NCI-H524 (cell line): ENCODE measurements around the gene EXD3.

Source experiments
- DNase-seq, 2 experiments: peaks; one replicate each; lab custom pipeline; 2025; lab: John Stamatoyannopoulos, UW

Gene EXD3

DNA sequence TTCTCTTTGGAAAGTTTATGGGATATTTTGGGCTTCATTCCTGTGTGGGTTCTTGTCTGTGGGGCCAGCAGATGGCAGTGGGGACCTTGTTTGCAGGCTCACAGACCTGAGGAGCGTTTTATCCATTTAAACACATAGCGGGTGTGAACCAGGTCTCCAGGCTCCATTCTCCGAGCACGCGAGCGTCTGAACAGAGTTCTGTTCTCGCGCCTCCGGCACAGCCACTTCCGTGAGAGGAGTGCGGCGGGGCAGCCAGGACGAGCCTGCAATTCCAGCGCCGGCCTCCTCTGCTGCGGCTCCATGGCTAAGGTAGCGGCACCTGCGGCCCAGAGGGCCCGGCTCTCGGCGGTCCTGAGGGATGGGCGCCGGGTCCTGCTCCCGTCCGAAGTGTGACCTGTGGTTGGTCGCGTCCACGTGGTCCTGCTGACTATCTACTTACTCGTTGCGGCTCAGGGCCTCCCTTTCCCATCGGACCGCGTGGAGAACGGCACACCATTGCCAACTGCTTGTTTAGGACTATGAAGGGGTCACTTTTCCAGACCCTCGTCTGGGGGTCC, 128.2 kb downstream of the EXD3 start:
- peak; percentile 34 to 68 for DNase-seq

DNA sequence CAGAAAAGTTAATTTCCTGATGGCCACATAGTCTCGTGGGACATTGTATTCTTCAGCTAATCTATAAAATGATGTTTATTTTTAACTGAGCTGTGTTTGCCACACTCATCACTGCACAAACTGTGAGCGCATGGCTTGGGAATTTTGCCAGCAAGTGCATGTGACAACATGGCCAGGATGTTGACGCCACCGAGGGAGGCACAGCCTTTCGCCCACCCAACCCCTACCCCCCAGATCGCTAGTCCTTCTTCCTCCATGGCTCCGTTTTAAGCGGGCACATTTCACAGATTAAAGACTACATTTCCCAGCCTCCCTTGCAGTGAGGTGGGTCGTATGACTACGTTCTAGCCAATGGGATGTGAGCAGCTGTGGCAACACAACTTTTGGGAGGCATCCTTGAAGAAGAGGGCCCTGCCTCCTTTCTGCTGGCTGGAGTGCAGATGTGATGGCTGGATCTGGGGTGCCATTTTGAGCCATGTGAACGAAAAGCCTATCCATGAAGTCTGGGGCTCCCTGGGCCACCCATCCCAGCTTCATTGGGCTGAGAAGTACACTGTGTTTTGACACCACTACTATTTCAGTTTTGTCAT, 128.8 kb downstream of the EXD3 start:
- DNase-seq: peak; percentile 50 to 62

DNA sequence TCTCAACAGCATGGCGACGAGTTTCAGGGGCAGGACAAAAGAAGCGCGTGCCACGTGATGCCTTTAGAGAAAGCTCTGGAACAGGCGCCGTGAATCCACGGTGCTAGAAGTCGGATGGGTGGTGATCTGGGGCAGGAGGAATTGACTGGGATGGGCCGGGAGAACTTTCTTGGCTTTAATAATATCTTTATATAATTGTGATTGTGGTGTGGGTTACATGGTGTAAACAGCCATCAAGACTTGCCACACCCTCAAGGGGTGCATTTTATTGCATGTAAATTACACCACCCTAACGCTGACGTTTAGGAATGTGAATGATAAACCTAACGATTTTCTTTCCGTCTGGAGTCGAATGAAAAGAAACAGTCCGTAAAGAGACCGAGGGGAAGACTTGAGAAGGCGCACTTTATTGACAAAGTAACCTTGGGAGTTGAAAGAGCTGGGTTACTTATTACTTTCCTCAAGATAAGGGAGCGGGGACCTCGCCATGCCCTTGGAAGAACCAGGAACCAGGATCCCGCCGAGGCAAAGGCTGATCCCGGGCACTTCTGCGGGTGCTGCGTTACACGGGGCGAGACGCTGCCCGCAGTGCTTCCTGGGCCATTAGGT, 129.4 kb downstream of the EXD3 start:
- DNase-seq: no peak

DNA sequence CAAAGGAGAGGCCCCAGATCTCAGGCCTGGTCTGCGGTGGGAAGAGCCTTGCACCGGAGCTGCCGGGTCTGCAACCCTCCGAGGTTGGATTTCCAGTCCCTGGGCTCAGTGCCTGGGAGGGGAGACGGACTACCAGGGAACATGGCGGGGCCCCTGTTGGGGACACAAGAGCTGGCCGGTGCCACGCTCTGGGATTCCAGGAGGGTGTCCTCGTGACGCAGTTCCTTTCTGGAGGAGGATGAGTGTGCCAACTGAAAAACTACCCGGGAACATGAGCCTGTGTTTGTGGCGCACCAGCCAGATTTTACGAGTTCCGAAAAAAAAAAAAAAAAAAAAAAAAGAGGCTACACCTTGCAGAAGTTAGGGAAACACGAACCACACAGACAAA, 129.9 kb downstream of the EXD3 start:
- no peak for DNase-seq

DNA sequence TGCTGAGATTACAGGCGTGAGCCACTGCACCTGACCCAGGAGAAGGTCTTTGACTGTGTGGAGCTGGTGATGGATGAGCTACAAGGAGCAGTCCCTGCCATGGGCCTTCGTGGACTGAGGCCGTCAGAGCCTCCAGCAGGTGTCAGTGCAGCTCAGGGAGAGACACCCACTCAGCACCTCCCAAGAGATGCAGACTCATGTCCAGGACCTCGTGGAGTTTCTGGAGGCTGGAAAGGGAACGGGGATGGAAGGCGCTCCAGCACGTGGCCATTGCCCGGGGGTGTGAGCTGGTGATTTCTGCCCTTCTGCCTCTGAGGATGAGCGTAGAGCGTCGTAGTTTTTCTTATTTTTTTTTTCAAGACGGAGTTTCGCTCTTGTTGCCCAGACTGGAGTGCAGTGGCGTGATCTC, 136.0 kb downstream of the EXD3 start:
- peak; percentile 57 to 75 for DNase-seq

DNA sequence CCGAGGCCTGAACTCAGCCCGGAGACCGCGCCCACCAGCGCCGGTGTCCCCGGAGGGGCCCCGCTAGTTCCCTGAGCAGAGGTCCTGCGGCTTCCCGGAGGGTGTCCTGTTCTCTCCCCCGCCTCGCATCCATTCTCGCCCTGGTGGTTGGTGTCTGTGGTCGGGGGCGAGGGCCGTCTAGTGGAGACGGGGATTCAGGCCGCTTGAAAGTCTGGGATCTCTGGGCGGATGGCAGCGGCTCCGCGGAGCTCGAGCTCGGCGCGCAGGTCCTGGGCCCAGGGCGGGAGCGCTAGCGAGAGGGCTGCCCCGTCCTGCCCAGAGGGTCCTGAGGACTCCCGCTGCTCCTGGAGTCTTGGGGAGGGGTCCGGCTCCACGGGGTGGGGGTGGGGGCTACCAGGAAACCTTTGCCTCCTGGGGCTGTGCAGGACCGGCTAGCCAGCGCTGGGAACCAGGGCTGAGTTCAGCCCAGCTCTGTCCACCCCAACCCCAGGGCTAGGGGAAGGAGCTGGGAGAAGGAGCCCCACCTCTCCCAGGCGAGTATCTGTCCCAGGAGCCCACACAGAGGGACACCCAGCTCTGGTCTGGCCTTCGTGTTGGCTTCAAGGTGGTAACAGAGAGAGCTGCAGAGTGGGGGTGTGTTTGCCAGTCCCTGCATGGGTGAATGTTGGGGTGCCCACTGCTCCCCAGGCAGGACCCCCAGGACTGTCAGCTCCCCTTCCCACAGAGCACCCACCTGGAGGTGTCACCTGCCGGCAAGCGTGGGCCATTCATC, 141.4 kb downstream of the EXD3 start:
- DNase-seq: no peak

DNA sequence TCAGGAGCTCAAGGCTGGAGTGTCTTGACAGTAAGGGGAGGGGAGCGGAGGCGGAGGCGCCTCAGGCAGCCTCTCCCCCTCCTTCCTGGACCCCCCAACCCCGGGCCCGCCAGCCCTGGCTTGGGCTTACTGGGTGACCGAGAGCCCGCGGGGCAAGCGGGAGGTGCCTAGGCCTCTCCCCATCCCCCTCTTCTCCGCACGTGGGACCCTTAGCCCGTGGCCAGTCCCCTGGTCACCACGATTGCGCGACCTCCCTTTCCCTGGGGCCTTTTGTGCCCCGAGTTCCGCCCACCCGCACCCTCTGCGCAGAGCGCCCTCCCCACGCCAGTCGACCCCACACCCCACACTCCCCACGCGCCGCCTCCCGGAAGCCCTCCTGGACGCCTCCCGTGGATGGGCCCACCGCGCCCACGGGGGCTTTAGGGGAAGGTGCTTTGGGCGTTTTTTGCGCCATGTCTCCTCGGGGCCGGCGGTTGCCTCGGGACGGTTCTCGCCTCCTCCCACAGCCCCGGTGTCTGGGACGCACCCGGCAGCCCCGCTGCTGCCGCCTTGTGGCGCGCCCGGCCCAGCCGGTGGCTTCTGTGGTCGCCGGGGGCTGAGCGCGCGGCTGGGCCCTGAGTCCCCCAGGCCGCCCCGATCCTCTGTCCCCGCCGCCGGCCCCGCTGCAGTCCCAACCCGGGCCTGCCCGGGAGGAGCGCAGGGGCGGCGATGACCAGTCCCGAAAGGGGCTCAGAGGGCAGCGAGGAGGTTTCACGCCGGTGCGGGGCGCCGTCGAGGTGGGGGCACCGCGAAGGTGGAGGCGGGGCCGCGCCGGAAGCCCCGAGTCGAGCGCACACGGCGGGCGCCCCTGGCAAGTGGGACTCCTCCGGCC, 142.3 kb downstream of the EXD3 start:
- DNase-seq: no peak

DNA sequence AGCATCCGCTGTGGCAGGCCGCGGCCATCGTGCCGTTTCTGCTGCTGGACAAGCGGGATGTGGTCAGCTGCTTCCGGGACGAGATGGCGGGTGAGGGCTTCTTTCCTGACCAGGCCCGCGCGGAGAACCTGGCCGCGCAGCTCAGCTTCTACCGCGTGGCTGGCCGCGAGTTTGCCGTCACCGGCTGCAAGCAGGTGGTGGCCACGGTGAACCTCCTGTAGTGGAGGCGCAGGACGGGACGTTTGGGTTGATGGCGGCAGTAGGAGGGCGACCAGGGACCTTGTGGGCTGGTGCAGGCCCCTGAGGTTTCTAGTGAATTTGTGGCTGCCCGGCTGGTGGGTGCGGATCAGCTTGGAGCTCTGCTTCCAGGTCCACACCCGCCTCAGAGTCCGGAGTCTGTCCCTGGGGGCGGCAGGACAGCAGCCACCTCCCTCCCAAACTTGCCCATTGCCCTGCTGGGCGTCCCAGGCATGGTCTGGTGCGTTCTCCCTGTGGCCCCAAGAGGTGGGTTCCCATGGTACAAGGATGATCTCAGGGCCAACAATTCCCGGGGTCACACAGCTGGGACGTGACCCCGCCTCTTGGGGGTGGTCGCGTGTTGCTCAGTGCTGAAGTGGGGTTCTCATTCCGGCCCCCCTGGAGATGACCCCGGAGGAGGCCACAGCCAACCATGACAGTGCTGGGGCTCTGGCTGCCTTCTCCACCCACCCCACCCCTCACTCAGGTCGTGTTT, 143.1 kb downstream of the EXD3 start:
- DNase-seq: no peak

DNA sequence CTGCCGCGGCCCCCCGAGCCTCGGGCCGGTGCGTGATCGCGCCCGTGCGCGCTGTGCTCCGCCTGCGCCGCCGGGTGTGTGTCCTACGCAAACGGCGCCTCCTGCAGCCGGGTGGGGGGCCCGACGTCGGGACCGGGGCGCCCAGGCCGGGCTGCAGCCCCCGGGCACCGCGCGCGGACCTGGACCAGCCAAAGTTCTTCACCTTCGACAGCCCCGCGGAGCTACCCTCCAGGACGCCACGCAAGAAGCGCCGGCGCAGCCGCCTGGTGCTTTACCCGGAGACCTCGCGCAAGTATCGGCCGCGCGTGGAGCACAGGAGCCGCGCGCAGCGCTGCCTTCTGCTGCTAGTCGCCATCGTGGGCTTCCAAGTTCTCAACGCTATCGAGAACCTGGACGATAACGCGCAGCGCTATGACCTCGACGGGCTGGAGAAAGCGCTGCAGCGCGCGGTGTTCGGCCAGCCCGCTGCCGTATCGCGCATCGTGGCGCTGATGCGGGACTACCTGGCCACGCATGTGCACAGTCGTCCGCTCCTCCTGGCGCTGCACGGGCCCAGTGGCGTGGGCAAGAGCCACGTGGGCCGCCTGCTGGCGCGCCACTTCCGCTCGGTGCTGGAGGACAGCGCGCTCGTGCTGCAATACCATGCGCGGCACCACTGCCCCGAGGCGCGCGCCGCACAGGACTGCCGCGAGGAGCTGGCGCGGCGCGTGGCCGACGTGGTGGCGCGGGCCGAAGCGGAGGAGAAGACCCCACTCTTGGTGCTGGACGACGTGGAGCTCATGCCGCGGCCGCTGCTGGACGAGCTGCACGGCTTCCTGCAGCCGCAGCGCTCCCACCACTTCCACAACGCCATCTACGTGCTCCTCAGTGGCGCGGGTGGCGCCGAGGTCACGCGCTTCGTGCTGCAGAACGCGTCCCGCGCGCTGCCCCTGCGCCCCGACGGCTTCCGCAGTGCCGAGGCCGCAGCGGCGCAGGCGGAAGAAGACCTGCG, 143.9 kb downstream of the EXD3 start:
- no peak for DNase-seq

DNA sequence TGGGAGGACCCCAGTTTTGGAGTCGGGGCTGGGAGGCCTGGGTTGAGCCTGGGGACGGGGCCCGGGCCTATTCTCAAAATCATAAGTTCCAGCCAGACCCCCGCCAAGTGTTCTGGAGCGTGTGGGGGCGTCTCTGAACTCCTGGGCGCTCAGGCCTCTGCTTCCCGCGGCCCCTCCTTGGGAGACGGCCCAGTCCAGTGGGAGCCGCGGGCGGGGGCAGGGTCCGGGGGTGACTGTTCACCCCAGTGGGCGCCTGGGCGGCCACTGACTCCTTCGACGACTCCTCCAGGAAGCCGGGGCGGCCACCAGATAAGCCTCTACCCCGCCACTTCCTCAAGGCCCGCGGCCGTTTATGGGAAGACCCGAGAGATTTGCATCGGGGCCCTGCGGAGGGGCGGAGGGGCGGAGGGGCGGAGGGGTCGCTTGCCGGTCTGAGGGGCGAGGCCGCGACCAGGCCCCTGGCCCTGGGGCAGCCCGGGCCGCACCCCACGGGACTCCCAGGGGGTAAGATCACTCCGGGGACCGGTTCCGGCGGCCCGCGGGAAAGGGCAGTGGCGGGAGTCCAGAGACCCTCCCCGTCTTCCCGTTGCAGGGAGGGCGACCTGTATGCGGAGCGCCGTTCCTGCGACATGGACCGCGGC, 144.8 kb downstream of the EXD3 start:
- no peak for DNase-seq

DNA sequence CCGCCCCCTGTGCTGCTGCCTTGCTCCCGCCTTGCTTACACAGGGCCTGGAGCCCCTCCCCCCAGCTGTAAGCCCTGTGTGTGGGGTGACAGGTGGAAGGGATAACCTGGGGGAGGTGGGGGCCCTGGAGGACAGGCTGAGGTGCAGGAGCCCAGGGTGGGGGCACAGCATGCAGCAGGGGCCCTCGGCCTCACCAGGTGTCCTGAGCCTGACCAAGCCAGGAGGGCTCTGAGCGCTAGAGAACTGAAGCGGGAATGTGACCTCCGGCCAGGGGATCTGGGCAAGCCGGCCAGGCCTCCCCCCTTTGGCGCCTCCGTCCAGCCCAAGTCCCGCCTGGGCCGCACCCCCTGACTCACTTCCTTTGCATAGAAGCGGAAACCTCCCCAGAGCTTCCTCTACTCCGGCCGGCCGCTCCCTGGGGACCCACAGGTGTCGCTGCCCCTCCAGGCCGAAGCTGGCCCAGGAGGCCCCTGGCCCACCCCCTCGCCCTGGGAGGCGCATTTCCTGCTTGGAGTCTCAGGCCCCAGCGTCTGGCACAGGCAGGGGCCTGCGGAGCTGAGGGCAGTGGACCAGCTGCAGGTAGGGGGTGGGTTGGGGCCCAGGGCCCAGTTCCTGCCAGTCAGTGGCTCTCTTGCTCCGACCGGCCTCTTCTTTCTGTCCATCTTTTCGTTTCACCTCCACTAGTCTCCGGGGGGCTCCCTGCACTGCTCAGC, 145.5 kb downstream of the EXD3 start, which contains the start of gene TOR4A:
TOR4A (plus strand) TSS at position 398 of the 713 bp plus-strand sequence. CDS start 964 bp downstream, outside the sequence.
- no peak for DNase-seq

DNA sequence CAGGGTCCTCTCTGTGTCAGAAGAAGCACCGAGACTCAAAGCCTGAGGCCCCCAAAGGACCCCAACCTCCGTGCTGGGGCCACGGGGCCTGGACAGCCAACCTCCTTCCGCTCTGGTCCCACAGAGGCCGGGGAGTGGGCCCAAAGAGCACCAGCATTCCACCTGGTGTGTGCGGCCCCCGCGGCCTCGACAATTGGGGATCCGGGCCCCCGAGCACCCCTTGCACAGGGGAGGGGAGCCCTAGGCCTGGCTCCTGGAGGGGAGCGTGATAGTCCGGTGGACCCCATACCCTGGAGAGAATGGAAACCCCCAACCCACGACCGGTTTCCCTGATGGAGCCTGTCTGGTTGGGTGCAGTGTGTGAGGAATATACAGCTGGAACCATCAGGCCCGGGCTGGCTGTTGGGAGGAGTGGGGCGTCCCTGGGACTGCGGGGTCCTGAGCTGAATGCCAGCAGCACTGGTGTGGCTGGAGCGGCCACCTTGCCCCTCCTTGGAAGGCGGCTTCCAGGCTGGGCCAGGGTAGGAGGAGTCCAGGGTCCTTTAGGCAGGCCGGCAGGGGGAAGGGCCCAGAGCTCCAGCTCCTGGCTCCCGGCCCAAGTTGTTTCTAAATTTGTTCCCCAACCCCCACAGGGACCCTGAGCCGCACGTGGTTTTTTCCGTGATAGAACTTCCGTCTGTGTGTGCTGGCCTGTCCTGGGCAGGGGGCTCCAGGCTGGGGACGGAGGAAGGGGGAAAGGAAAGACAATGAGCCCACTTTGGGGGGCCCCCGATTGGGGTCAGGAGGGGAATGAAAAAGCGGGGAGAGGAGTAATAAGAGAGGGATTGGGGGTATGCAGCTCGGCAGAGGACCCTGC, 146.3 kb downstream of the EXD3 start:
- DNase-seq: no peak

DNA sequence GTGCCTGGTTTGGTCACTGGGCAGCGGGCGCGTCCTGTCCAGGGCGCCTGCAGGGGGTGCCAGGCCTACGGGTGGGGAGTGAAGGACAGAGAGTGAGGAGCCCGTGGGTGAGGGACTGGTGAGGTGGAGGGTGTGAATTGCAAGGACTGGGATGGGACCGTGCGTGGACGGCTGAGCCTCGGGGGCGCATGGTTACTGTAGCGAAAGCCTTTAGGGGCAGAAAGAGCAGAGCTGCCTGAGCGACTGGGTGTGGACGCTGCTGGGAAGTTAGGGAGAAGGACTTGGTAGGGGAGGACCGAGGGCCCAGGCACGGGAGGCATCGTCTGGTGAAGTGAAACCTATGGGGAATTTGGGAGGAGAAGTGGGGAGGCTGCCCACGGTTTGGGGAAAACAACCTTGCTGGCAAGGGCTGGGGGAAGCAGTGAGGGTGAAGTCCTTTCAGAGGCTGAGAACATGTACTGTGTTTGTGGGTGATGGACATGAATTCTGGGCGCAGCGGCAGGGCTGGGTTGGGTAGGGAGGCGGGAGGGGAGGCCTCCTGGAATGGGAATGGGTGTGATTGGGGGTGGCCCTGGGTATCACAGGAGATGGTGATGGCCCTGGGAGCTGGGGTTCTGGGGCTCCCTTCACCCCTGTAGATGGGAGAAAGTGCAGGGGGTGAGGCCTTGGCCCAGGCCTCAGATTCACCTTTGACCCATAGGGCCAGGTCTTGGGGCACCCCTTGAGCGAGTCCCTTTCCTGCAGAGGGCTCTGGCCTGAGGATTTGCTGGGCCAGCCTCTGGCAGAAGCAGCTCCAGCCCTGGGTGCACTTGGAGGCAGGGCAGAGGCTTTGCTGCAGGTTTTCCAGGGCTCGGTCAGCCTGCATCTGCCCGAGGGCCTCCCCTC, 147.1 kb downstream of the EXD3 start:
- DNase-seq: no peak

DNA sequence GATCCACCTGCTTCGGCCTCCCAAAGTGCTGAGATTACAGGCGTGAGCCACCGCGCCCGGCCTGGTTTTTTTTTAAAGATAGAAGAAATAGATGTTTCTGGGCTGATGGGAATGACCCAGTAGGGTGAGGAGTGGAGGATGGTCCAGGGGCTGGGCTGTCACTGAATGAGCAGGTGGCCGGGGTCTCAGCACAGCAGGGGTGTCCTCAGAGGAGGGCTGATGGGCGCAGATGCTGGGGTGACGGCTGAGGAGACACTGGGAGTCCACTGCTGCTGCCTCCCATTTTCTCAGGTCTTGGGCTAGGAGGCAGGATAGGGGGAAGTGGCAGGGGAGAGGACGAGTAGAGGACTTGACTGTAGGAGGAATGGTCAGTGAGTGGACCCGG, 147.8 kb downstream of the EXD3 start:
- DNase-seq: no peak

DNA sequence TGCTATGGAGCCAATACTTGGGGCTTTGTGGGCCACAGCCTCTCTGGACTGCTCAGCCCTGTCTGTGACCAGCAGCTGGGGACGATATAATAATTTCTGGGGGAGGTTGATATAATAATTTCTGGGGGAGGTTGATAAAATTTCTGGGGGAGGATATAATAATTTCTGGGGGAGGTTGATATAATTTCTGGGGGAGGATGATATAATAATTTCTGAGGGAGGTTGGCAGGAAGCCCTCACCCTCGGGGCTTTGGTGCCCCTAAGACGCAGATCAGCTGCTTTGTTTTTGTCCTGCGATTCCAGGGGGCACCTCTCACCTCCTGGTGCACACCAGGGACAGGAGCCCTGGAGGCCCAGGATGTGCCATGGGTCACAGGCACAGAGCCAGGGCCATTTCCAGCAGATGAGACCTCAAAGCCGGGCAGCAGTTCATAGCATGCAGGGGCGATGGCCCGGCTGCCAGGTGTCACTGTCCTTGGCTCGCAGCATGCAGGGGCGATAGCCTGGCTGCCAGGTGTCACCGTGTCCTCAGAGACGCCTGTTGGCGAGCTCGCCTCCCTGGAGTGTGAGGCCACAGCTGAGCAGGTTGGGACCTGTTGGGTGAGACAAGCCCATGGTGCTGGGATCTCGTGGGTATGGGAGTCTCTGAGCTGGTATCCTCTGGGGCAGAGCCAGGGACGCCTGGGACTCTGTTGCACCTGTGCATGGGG, 149.2 kb downstream of the EXD3 start:
- peak in 1 of 2 experiments; percentile 36 for DNase-seq

DNA sequence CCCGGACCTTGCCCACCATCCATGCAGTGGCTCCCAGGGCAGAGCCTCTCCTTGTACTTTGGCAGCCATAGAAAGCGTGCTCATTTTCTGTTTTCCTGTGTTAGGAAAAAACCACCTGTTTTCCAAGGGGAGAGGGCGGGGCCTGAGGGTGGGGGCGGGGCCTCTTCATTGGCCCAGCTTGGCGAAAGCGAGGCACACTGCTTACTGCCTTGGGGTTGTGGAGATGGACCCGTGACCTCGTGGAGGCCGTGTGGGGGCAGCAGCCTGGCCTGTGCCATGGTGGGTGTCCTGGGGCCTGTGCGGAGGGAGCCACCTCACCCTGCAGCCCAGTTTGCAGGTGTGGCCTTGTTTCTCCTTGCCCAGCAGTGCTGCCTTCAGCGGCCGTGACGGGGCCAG, 149.9 kb downstream of the EXD3 start:
- no peak for DNase-seq
